ENCODE results near the gene FKBP1A.

GRCh38 chr20:1357921-1358671 lies 34.8 kb downstream of the FKBP1A start:
- TF ChIP-seq ZZZ3 (IDR thresholded peaks at IDR 0.05; ENCODE audit: control insufficient read depth, insufficient read length, low read depth): no peak
- TF ChIP-seq MXI1 (IDR thresholded peaks at IDR 0.05; ENCODE audit: low read depth, low read length): no peak
- no peak for TF ChIP-seq CTCF (IDR thresholded peaks at IDR 0.05 in 2 of 3, conservative IDR thresholded peaks at IDR 0.05 in 1 of 3; ENCODE audit: control insufficient read depth in 2 of 3, extremely low read depth in 1 of 3, insufficient read depth in 1 of 3, low read depth in 3 of 3, low read length in 3 of 3)
- TF ChIP-seq KDM1A (IDR thresholded peaks at IDR 0.05; ENCODE audit: borderline replicate concordance): no peak
- no peak for TF ChIP-seq YBX1 (IDR thresholded peaks at IDR 0.05)
- no peak for TF ChIP-seq WRNIP1 (IDR thresholded peaks at IDR 0.05; ENCODE audit: borderline replicate concordance, low read depth, low read length)
- no peak for TF ChIP-seq FOXK2 (IDR thresholded peaks at IDR 0.05)
- TF ChIP-seq POLR2A (IDR thresholded peaks at IDR 0.05; ENCODE audit: low read depth, low read length): no peak
- no peak for TF ChIP-seq SREBF1 (IDR thresholded peaks at IDR 0.05; ENCODE audit: low read length)
- TF ChIP-seq E2F4 (IDR thresholded peaks at IDR 0.05; ENCODE audit: low read depth, low read length): no peak
- 0 out of 2 replicates have a peak, but pooled peaks have one; percentile 50 for TF ChIP-seq TARDBP (IDR thresholded peaks at IDR 0.05; ENCODE audit: borderline replicate concordance)
- TF ChIP-seq ZBTB11 (CRISPR knock-in tag; IDR thresholded peaks at IDR 0.05): no peak

Measured in GM12878 (cell line).